ENCODE results near the gene SNX14.
A peak's percentile ranks its signal among the peaks of the same experiment; 100 is the strongest.

SNX14 gene

GRCh38 chr6:85496009-85496579, 97.6 kb downstream of the SNX14 start:
- no peak for DNase-seq

DNA sequence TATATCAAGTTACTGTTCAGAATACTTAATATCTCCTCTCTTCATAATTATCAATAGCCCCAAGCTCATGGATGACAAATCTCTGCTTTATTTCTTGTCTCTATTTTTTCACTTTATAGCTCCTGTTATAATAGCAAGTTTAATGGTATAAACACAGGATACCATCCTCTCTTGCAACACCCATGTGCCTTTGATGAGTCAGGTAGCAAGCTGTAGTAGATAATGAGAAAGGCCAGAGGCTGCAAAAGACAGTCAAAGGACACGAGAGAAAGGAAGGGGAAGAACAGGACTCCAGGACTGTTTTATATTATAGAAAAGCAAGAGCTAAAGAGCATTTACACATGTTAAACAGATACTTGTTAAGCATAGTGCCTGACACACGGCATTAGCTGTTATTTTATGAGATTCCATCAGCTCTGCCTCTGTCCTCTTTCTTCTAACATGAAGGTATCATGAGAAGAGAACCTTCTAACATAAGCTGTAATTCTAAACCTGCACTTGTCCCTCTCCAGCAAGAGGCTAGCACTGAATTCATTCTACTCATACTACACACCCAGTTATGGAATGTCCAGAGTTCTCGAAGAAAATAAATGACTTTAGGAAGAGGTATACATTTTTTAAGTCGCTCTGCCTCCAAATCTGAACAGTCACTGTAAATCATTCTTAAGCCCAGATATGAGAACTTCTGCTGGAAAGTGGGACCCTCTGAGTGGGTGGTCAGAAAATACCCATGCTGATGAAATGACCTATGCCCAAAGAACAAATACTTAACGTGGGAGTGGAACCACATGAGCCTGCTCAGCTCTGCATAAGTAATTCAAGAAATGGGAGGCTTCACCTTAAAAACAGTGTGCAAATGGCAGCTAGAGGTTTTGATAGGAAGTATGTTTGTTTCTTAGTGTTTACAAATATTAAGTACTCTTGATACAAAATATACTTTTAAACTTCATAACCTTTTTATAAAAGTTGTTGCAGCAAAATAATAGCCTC, 98.8 kb downstream of the SNX14 start:
- DNase-seq, result no peak

DNA sequence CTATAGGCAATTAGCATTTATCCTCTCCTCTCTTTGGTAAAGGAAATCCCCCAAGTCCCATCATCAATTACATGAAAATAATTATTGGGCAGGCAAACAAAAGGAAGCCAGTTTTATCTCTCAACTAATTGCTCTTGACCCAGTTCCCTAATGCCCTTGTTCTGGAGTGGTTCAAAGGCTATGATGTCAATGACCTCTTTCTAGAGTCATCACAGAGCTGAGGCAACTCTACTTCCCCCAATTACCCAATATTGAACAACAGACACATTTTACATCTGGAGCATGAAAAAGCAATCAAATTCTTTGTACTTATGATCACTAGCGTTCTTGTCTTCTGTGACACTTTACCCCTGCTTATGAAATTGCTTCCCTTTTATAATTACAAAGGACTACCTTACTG, 100.3 kb downstream of the SNX14 start:
- DNase-seq, result no peak

DNA sequence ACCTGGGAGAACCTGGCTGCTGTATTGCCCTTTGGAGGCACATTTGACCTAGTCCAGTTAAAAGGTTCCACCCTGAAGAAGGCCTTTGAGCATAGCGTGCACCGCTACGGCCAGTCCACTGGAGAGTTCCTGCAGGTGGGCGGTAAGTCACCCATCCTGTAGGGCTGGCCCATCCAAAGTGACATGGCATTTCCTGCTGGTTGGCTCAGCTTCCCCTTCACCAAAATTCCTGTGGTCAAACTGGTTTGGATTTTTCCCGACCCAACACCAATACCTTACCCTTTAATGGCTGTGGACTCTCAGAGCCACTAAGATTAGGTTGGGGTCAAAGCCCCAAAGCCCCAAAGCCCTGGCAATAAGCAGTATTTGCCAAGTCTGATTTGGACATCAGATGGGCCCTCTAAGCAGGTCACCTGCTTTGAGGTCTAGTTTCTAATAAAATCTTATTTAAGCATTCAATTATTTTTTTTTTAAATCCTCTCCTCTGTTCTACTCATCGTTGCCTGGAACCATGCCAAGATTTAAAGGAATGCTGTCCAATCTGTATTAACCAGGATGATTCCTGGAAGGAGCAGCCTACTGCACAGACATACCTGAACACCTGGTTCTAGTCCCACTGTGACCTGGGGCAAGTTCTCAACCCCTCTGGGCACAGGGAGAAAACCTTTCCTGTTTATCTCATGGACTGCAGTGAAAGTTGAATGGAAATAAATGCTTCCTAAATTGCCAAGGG, 103.0 kb downstream of the SNX14 start:
- DNase-seq, result no peak

GRCh38 chr6:85484948-85485347, 108.7 kb downstream of the SNX14 start:
- DNase-seq, result peak; percentile 6

GRCh38 chr6:85483846-85484245, 109.8 kb downstream of the SNX14 start:
- no peak for DNase-seq

DNA sequence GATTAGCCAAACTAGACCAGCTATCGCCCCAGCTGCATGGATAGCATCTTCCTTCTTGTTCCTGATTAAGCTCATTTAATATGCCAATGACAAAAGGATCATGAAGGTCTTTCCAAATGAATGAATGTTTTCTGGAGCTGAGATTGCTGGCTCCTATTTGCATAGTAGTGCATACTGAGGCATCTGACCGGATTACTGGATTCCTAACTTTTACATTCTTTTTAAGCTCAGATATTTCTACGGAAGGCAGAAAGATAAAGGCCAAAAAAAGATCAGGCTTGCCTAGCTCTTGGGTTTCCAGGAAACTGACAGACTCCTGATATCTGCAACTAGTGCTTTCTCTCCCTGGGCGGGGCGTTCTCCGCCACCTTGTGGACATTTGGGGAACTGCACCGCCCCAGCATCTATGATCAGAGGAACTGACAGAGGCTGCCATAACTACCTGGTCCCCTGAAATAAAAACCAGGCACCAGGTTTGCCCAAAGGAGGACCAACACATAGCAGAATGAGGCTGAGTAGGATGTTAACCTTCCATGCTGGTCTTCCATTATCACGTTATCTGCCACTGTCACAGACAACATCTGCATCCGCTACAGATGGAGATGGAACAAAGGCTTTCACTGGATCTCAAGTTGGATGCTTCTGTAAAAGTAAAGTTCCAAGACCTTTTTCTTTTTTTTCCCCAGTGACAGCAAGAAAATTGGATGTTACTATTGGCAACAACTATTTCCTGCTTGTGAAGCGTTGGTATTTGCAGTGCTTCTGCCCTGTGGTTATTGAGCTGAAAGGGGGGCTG, 110.6 kb downstream of the SNX14 start:
- DNase-seq, result no peak

DNA sequence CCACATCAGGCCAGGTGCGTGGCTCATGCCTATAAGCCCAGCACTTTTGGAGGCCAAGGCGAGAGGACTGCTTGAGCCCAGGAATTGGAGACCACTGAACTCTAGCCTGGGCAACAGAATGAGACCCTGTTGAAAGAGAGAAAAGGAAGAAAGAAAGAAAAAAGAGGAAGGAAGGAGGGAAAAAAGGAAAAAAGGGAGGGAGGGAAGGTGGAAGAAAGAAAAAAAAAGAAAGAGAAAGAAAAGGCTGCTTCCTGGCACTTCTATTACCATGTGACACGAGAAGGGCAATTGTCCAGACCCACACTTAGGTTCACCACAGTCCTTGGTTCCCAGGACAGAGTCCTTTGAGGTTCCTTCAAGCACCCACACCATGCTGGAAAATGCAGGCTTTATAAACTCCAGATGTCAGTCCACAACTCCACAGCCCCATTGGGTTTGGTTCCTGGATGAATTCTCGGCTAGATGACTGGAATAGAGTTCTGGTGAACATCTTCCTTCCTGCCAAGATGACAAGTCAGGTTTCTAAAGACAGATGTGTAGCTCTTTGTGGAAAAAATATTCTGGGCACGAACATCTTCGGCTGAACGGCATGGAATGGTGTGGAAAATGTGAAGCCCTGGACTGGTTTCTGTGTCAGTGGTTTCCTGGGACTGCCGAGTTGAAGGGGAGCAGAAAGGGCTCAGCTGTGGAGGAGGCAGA, 111.3 kb downstream of the SNX14 start:
- no peak for DNase-seq

DNA sequence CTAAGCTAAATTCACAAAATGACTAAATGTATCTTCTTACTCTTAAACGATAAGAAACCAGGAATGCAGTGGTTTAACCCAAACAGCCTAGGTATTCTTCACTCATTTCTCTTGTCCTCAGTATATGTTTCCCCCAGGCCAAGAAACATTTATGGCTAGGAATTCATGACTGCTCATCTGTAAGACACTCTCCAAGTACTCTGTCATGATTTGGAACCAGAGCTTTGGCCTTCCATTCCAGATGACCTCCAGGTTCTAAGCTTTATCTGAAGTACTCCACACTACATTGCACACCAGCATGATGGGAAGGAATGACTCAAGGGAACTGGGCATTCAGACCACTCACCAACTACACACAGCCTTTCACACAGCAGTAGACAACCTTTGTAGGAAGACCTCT, 114.5 kb downstream of the SNX14 start:
- DNase-seq, result no peak

GRCh38 chr6:85476532-85476931, 117.1 kb downstream of the SNX14 start:
- DNase-seq, result no peak

DNA sequence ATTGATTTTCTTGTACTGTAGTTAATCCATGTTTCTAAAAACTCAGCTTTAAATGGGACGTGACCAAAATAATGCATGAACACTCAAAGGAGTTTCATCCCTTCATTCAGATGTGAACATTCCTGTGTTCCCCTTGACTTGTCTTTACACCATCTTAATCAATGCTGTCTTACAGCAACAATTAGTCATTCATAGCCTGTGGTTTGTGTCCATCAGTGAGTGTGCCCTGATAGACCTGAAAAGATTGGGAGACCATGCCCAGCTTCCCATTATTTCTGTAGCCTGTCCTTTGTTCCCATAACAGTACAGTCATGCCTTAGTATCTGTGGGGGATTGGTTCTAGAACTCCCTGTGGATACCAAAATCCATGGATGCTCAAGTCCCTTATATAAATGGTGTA, 119.9 kb downstream of the SNX14 start:
- DNase-seq, result no peak

DNA sequence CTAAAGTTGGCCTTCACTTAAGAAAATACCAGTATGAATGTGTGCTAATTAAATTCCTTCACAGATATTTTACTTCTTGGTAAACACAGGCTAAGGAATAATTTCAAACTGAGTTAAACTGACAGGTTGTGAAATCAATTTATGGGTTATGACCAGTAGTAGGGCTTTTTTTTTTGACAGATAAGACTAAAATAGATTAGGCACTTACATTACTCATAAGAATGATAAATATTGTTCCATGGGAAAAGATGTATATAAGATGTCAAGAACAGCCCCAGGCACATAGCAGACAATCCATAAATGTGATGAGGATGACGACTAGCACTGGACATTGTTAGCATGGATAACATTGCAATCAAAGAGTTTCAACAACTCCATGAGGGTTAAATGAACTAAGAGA, 120.9 kb downstream of the SNX14 start:
- DNase-seq, result no peak

GRCh38 chr6:85470023-85470410, 123.6 kb downstream of the SNX14 start:
- DNase-seq, result no peak

- no peak for DNase-seq
Observed at GRCh38 chr6:85469276-85470022, 124.2 kb downstream of the SNX14 start.

GRCh38 chr6:85468326-85468725, 125.3 kb downstream of the SNX14 start:
- DNase-seq, result no peak

GRCh38 chr6:85465762-85466161, 127.9 kb downstream of the SNX14 start:
- DNase-seq, result no peak

DNA sequence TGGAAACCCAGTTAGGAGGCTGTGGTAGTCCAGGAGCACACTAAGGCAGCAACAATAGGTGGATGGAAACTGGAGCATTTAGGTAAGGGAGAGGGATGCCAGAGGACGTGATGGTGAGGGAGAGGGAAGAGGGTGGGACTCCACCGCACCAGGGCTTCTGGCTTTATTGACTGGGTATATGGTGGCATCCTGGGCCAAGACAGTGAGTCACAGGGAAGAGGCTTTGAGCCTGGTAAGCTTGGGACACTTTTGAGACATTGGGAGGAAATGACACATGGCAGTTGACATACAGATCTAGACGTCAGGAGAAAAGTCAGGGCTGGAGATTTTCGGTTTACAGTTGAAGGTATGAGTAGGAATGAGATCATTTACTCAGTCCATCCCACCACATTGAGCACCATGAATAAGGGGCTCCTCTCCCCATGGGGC, 128.9 kb downstream of the SNX14 start:
- no peak for DNase-seq

DNA sequence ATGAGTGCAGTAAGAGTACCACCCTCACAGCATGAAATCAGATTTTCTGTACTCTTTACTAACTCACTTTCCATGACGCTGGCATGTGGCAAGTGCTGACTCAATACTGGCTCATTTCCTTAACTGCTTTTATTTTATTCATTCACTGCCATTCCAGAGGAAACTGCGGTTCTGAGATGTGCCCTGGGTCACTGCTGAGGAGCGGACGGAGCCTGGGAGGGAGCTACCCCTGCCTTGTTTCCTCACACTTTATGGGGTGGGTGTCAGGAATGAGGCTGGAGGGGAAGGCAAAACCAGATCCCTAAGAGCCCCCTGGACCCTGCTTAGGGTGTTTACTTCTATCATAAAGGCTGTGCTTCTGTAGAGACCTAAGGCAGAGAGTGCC, 129.4 kb downstream of the SNX14 start:
- DNase-seq, result no peak

DNA sequence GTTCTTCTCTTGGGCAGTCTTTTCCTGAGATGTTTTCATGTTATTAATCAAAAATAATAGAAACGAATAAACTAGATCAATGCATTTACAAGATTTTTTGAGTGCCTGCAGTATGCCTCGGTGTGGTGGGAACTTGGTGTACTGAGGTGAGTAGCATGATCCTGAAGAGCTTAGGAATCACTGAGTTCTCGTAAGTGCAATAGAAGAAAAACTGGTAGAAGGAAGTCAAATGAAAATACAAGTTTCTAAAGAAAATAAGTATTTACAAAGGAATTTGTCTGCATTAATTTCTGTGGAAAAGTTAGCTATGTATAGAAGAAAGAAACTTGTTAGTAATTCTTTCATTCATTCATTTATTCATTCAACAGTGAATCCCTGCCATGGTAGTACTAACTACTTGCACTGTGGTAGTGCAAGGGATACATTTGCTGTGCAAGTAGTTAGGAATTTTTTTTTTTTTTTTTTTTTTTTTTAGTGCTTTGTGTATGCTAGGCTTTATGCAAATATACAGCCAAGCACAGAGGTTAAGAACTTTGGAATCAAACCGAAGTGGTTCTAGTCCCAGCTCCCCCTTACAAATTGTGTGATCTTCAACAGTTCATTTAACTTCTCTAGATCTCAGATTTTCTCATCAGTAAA, 129.9 kb downstream of the SNX14 start:
- DNase-seq, result no peak

GRCh38 chr6:85462673-85463072, 131.0 kb downstream of the SNX14 start:
- DNase-seq, result no peak

- DNase-seq, result no peak
Observed at GRCh38 chr6:85461798-85462170, 131.9 kb downstream of the SNX14 start.

All from NCI-H2081 treated with DMSO at 0.1 percent for 48 hours (cell line).